ENCODE results near the gene SNRPD3. TPM values are rescaled to one million over a fixed set of nuclear protein-coding genes. Genes with fewer than 3 reads are reported as not detected.

Gene SNRPD3
- total and polyA plus RNA-seq, 9 of the 15 experiments (the other 6 are each of a cell fraction or from before 2014, with no cell fraction given), result 131 to 366 (median 274) TPM

GRCh38 chr22:24595228-24595627, 39.4 kb downstream of the SNRPD3 start (continued):
- TF ChIP-seq TCF15 (CRISPR knock-in tag; IDR thresholded peaks at IDR 0.05) (no peak), NFIC (IDR thresholded peaks at IDR 0.05) (no peak), KAT8 (IDR thresholded peaks at IDR 0.05; ENCODE audit: low read depth) (no peak), ARHGAP35 (IDR thresholded peaks at IDR 0.05; ENCODE audit: partially characterized antibody) (no peak), U2AF1 (optimal IDR thresholded peaks at IDR 0.05; ENCODE audit: low read depth, low read length) (no peak), ZBTB11 (CRISPR knock-in tag; IDR thresholded peaks at IDR 0.05) (no peak), MAZ (CRISPR knock-in tag; conservative IDR thresholded peaks at IDR 0.05 in 1 of 2, IDR thresholded peaks at IDR 0.05 in 1 of 2) (no peak), MXI1 (IDR thresholded peaks at IDR 0.05; ENCODE audit: low read depth, low read length) (no peak)
